HT1080 (cell line): ENCODE measurements around the gene SP3. TPM values are rescaled to one million over a fixed set of nuclear protein-coding genes. Genes with fewer than 3 reads are reported as not detected.

ENCODE experiments used
- DNase-seq: peaks from one replicate; pipeline ENCODE4 v3.0.0-alpha.2; 2015; ENCODE audit warnings: low read depth
- total RNA-seq: library from RNA; depleted of rRNA; stranded (reverse); fragments of >200 nt; shearing (Covaris generic); gene quantifications from 2 replicates; pipeline ENCODE4 v1.2.3, GENCODE V29; 2014

SP3 gene
- total RNA-seq, 1 experiment from 2014 or later = 117 TPM

GRCh38 chr2:173968551-173968950, 3.4 kb upstream of the SP3 start:
- no peak for DNase-seq

DNA sequence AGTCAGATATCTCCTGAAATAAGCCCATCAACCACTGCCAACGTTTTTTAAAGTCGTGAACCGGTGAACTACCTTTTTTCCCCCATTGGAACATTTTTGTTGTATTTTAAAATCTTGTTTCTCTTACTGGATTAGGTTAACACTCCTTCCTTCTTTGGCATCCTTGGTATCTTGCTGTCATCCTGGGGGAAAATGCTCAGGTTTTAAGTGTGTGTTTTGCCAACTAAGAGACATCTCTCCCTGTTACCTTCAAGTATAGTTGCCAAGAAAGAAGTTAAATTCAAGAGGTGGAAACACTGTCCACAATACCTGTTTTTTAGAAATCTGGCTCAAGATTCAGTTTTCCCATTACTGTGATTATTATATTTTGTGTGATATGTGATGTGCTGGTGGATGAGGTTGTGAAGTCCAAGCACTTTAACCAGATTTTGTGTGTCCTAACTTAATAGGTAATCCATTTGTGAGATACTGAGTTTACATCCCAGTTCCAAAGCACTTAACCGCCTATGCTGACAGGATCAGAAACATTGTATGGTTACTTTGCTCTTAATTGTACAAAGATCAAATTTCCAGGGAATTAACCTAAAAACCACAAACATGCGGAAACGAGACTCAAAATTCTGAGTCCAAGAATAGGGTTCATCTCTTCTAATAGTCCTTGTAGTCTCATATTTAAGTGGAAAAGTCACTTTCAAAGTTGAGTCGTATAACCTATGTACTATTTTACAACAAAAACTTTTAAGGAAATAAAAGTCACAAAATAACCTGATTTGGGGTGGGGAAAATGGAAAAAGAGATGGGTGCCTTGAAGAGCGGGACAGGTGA, 1.3 kb upstream of the SP3 start:
- no peak for DNase-seq

DNA sequence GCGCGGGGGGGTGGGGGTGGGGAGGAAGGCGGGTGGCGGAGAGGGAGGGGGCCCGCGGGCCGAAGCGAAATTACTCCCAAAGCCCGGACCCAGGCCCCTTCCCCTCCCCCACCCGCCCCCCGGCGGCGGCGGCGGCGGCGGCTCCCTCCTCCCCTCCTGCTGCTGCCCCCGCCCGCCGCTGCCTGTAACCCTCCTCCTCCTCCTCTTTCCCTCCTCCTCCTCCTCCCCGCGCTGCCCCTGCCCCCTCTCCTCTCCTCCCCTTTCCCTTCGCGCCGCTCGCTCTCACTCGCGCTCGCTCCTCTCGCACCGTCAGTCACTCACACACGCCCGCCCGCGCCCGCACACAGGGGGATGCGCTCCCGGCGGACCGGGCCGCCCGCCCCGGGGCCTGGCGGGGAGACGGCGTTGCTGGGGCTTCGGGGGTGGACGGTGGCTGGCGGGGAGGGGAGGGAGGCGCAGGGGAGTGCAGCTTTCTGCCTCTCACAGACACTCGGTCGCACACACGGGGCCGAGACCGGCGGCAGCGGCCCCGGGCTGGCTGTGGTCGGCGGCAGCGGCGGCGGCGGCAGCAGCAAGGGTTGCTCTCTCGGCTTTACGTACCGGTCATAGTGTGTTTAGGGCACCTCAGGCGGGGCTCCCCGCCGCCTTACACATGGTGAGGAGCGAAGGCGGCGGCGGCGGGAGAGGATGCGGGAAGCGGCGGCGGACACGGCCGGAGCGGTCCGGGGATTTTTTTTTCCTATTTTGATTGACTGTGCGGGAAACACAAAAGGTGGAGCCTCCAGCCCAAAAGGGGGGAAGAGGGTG, 405 bp downstream of the SP3 start:
- DNase-seq = peak; percentile 65

DNA sequence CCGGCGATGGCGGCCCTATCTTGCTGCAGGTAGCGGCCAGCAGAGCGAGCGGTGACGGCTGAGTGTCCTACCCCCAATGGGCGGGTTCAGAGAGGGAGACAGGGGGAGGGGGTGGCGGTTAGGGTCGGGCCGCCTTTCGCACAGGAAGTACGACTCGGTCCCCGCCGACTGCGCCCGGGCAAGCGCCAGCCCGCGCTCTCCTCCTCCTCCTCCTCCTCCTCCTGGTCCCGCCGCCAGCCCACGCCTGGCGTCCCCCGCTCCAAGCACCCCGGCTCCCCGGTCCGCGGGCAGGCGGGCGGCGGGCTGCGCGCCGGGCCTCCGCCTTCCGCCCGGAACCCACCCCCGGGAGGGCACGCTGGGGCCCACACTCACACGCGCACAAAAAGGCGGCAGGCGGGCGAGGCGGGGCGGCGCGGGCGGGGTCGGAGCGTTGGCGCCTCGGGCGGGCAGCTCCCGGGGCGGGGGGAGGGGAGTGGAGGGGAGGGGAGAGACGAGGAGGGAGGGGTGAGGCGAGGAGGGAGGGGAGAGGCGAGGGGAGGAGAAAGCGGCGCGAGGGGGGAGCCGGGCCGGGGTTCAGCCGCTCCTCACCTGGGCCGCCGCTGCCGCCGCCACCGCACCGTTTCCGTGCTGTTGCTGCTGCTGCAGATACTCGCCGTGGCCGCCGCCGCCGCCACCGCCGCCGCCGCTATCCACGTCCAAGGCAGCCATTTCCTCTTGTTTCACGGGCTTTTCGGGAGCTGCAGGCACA, 1.2 kb downstream of the SP3 start:
- peak; percentile 87 for DNase-seq

DNA sequence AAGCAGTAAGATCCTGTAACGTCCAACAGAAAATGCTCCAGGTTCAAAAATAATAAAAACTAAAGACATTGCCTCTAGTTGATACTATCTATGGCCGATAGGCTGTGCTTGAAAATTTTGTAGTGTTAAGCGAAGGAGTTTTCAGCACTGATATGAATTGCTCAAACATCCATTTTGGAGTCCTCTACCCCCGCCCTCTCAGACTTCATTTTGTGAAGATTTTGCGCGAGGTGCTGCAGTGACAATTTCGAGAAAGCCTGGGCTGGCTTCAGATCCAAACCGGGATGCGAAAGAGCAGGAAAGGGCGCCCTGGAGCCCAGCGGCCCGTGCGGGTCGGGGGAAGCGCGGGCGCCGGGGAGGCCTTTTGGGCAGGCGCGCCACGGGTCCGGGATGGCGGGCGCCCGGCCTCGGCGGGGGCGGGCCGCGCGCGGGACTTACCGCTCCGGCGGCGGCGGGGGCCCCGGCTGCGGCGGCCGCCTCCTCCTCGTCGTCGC, 1.8 kb downstream of the SP3 start:
- peak; percentile 63 for DNase-seq

DNA sequence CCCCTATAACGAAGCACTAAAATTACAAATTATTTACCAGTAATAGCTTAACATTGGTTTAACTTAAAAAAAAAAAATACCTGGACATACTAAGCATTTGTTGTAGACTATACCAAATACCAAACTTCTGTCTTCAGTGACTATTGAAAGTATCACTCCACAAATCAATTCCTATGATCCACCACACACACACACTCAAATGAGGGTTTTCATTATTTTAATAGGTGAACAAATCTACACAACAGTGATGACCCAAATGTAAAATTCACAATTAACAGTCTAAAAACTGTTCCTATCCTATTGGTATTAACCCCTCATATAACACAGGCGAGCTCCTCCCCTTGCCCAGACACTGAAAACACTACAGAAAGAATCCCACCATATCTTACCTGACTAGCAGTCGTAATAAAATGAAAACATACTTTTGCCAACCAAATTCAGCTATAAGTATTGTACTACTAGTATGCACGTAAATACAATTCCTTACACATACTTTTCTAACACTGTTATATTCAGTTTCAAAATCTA, 2.5 kb downstream of the SP3 start:
- DNase-seq = no peak

DNA sequence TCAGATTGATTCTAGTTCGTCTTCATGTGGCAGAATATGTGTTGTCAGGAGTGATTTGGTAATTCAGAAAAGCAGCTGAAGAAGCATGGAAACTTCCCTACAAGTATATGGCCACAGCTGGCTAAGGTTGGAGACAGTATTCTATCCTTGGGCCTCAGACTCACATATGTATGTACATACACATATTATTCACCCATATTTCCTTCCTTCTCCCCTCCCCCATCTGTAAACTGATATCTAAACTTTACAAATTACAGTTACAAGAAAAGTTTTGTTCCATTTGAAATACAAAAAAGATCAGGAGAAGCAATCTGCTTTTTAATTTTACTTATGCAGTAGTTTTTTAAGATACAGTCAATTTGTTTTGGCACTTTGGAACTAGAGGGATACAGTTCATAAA, 3.1 kb downstream of the SP3 start:
- no peak for DNase-seq

GRCh38 chr2:173961346-173961705, 3.8 kb downstream of the SP3 start:
- DNase-seq = no peak

DNA sequence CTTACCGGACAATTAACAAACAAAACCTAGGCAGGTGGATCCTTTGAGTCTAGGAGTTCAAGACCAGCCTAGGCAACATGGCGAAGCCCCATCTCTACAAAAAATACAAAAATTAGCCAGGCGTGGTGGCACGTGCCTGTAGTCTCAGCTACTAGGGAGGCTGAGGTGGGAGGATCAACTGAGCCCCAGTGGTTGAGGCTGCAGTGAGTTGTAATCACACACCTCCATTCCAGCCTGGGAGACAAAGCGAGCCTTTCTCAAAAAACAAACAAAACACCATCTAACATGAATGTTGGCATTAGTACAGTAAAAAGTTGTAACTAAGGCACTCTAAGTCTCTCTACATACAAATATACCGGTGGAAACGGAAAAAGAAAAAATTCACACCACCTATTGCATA, 5.3 kb downstream of the SP3 start:
- no peak for DNase-seq

DNA sequence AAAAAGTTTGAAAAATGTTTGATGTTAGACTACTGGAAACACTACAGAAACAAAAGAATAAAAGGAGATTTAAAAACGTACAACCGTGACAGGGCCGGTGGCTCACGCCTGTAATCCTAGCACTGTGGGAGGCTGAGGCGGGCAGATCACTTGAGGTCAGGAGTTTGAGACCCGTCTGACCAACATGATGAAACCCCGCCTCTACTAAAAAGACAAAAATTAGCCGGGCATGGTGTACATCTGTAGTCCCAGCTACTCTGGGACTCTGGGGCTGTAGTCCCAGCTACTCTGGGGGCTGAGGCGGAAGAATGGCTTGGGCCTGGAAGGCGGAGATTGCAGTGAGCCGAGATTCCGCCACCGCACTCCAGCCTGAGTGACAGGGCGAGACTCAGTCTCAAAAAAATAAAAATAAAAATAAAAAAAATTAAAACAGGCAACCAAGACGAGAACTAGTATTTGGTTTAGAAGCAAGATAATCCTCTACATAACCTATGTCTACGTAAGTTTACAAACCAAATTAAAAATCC, 5.8 kb downstream of the SP3 start:
- DNase-seq = no peak

DNA sequence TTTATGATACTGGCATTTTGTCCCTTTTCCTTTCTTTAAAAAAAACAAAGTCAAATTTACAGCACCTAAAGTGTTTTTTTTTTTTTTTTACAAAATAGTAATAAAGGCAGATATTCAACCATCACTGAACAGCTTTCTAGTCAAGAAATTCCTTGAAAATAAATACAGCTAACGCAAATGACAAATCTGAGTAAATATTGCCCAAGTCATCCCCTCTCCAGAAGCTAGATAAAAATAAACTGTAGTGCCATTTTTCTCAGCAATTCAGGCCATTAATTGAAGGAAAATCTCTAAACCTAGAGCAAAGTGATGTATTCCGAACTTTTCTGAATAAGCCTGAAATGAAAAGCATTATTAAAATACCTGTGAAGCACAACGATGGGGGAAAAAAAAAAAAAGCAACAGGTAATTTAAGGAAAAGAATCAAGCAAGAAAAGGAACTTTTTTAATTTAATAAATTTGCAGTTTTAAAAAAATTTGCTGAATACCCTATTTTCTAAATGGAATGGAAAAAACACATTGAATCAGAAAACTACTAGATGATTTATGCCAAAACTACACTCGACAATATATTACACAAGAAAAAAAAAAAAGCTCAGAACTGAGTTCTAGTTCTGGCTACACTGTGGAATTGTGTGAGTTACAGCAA, 6.9 kb downstream of the SP3 start:
- no peak for DNase-seq

GRCh38 chr2:173957517-173957916, 7.7 kb downstream of the SP3 start:
- DNase-seq = no peak

DNA sequence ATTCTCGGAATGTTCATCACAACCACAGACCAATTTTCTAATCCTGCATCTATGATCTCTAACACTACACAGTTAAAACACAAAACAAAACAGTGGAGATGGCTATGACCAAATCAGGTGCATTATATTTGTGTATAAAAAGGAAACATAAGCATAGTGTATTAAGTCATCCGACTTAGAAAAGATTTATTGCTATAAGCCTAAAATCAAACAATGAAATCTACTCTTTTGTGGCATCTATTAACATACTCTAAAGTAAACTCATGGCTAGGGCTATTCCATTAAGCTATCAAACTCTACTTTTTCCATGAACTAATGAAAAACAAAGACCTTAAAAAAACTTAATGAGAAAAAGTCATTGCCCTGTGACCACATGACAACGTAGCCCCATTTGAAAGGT, 8.7 kb downstream of the SP3 start:
- DNase-seq = no peak

DNA sequence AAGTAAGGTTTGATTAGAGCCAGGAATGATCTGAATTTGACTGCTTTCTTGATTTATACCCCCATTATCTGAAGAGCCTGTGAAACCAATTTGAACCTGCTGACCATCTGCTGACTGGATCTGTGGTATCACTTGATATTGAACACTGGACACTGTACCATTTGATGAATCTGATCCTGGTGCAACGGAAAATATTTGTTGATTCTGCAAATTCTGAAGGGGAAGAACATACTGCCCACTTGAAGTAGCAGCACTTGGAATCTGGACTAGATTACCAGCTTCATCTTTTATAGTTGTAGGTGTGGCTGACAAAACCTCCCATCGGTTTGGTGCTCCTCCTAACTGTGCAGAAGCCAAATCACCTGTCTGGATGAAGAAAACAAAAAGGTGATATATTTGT, 9.3 kb downstream of the SP3 start:
- DNase-seq = no peak

- no peak for DNase-seq
Measured at GRCh38 chr2:173955004-173955403, 10.2 kb downstream of the SP3 start.

GRCh38 chr2:173953047-173953424, 12.1 kb downstream of the SP3 start:
- DNase-seq = no peak

GRCh38 chr2:173952267-173953046, 12.7 kb downstream of the SP3 start:
- no peak for DNase-seq

- no peak for DNase-seq
Measured at GRCh38 chr2:173948842-173949241, 16.3 kb downstream of the SP3 start.

GRCh38 chr2:173948198-173948597, 17.0 kb downstream of the SP3 start:
- DNase-seq = no peak

GRCh38 chr2:173947131-173947530, 18.0 kb downstream of the SP3 start:
- DNase-seq = no peak
